ENCODE measurements around the gene MAPKBP1. TPM values are rescaled to one million over a fixed set of nuclear protein-coding genes. Genes with fewer than 3 reads are reported as not detected.
"Not testable (repeated sequence)": the region's sequence is repeated elsewhere in the genome, so short reads cannot be mapped to it uniquely, and the experiment has no call there.

The MAPKBP1 gene
- total RNA-seq, 1 donor from 2014 or later, result 42.3 TPM

- peaks cover 10% of the 10 kb centered on the region for H3K4me1 Mint-ChIP-seq
- ChIA-PET POLR2A (no interaction called here), CTCF (no interaction called here)
- H3K27me3 Mint-ChIP-seq, result no peaks in the 10 kb centered on the region
- H3K9me3 Mint-ChIP-seq, result no peaks in the 10 kb centered on the region
- DNase-seq, result no peak
- no peak overlapping the region for H3K27ac Mint-ChIP-seq
- no peak for ATAC-seq (ENCODE audit: low read depth)
- no peak overlapping the region for H3K4me3 Mint-ChIP-seq
- intact Hi-C loops (cut with micrococcal nuclease), result loop anchor here (5.0 to 10.0 kb wide), 2 partner anchors 37 to 269 kb away; no protein-coding TSS in a partner anchor
- TF ChIP-seq CTCF (IDR thresholded peaks at IDR 0.05), result no peak
- H3K36me3 Mint-ChIP-seq (ENCODE audit: low read depth), result peaks cover 71% of the 10 kb centered on the region
Measured at GRCh38 chr15:41734079-41734478, 40.2 kb upstream of the MAPKBP1 start.

DNA sequence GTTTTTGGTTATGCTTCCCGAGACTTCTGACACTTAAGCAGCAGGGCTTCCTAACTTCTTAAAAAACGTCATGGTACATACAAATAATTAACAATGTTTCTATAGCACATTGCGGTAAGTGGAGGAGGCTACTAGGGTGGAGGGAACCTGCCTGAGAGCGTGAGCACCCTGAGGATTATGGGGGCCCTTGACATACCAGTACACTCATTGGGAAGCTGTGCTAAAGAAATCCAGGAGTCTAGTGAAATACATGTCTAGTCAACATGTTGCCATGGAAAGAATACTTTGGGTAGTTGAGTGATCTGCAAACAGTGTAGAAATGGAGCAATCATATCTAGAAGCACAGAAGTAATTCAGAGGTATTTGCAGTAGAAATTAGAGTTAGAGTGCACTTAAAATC lies 39.2 kb upstream of the MAPKBP1 start:
- H3K4me3 Mint-ChIP-seq, result no peak overlapping the region
- no peak for TF ChIP-seq CTCF (IDR thresholded peaks at IDR 0.05)
- no peaks in the 10 kb centered on the region for H3K9me3 Mint-ChIP-seq
- CTCF ChIA-PET, result interaction anchor here (1.7 kb wide), 1 partner anchor 269 kb away, joined by 4 read pairs; no protein-coding TSS in a partner anchor
- H3K27me3 Mint-ChIP-seq, result no peaks in the 10 kb centered on the region
- peaks cover 9% of the 10 kb centered on the region for H3K4me1 Mint-ChIP-seq
- DNase-seq (no peak), ATAC-seq (ENCODE audit: low read depth) (no peak)
- POLR2A ChIA-PET, result no interaction called here
- intact Hi-C loops (cut with micrococcal nuclease), result loop anchor here (10.0 kb wide), 1 partner anchor 270 kb away; no protein-coding TSS in a partner anchor
- H3K36me3 Mint-ChIP-seq (ENCODE audit: low read depth), result peaks cover 73% of the 10 kb centered on the region
- H3K27ac Mint-ChIP-seq, result no peak overlapping the region

DNA sequence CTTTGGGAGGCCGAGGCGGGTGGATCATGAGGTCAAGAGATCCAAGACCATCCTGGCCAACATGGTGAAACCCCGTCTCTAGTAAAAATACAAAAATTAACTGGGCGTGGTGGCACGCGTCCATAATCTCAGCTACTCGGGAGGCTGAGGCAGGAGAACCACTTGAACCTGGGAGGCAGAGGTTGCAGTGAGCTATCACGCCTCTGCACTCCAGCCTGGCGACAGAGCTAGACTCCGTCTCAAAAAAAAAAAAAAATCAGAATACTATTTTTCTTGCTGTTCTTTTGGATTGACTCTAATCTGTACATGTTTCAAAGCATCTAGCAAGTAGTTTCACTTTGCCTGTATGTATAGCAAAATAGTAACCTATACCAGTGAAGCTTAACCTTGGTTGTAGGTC lies 38.8 kb upstream of the MAPKBP1 start:
- H3K4me1 Mint-ChIP-seq; H3K4me3 Mint-ChIP-seq; H3K27ac Mint-ChIP-seq; H3K9me3 Mint-ChIP-seq; ATAC-seq (ENCODE audit: low read depth); H3K27me3 Mint-ChIP-seq; DNase-seq; POLR2A ChIA-PET: not testable (repeated sequence)
- intact Hi-C loops (cut with micrococcal nuclease), result loop anchor here (10.0 kb wide), 1 partner anchor 271 kb away; no protein-coding TSS in a partner anchor
- CTCF ChIA-PET, result interaction anchor here (1.7 kb wide), 1 partner anchor 270 kb away, joined by 4 read pairs; no protein-coding TSS in a partner anchor
- H3K36me3 Mint-ChIP-seq (ENCODE audit: low read depth), result peaks cover 72% of the 10 kb centered on the region

GRCh38 chr15:41746802-41747201 lies 27.5 kb upstream of the MAPKBP1 start:
- peaks cover 62% of the 10 kb centered on the region for H3K36me3 Mint-ChIP-seq (ENCODE audit: low read depth)

DNA sequence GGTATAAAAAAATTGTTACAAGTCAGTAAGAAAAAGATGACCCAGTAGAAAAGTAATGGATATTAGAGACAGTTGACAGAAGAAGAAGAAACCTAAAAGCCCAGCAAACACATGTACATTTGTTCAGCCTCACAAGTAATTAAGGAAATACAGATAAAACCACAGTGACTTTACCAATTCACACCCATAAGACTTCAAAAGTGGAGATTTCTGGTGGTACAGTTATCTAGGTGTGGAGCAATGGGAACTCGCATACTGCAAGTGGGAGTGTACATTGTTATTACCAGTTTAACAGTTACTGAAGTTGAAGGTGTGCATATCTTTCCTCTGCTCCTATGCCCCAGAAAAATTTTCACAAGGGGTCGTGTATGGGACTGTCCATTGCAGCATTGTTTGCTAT lies 18.1 kb upstream of the MAPKBP1 start:
- ATAC-seq (ENCODE audit: low read depth) (no peak), DNase-seq (no peak)
- ChIA-PET POLR2A (no interaction called here), CTCF (no interaction called here)
- Mint-ChIP-seq H3K27ac (no peak overlapping the region), H3K36me3 (ENCODE audit: low read depth) (peaks cover 73% of the 10 kb centered on the region), H3K4me3 (no peak overlapping the region), H3K4me1 (no peaks in the 10 kb centered on the region), H3K9me3 (no peaks in the 10 kb centered on the region), H3K27me3 (no peaks in the 10 kb centered on the region)
- TF ChIP-seq CTCF (IDR thresholded peaks at IDR 0.05), result no peak
- intact Hi-C loops (cut with micrococcal nuclease), result no loop called here

More at GRCh38 chr15:41746802-41747201, 27.5 kb upstream of the MAPKBP1 start:
- DNase-seq (no peak), ATAC-seq (ENCODE audit: low read depth) (no peak)
- no peaks in the 10 kb centered on the region for H3K27me3 Mint-ChIP-seq
- no peak overlapping the region for H3K4me3 Mint-ChIP-seq
- TF ChIP-seq CTCF (IDR thresholded peaks at IDR 0.05), result no peak
- POLR2A ChIA-PET, result interaction anchor here (0.7 kb wide), 1 partner anchor 18 kb away, joined by 3 read pairs; no protein-coding TSS in a partner anchor
- H3K27ac Mint-ChIP-seq, result no peak overlapping the region
- H3K4me1 Mint-ChIP-seq, result no peaks in the 10 kb centered on the region
- intact Hi-C loops (cut with micrococcal nuclease), result no loop called here
- no peaks in the 10 kb centered on the region for H3K9me3 Mint-ChIP-seq
- CTCF ChIA-PET, result interaction anchor here (1.0 kb wide), 1 partner anchor 27 kb away, joined by 3 read pairs; the partner anchor contains the start of gene MAPKBP1

Data from activated B cell treated with CpG ODN at 0.5 μM for 24 hours (primary cell).